HG03378 (cell line): ENCODE measurements around the gene TFCP2L1.
"Not testable (repeated sequence)": the region's sequence is repeated elsewhere in the genome, so short reads cannot be mapped to it uniquely, and the experiment has no call there.

Experiments used
- ATAC-seq: cut with Tn5 transposase; IDR thresholded peaks from one replicate; pipeline ENCODE4 v1.9.1; 2021; ENCODE audit warnings: mild to moderate bottlenecking, moderate library complexity; ENCODE audit not compliant: unreplicated experiment

Gene TFCP2L1

DNA sequence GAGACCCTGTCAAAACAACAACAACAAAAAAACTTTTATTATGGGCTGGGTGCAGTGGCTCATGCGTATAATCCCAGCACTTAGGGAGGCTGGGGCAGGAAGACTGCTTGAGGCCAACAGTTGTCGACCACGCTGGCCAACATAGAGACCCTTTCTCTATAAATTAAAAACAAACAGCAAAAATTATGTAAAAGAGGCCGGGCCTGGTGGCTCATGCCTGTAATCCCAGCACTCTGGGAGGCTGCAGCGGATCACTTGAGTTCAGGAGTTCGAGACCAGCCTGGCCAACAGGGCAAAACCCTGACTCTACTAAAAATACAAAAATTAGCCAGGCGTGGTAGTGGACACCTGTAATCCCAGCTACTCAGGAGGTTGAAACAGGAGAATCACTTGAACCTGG, 15.6 kb downstream of the TFCP2L1 start:
- not testable (repeated sequence) for ATAC-seq

DNA sequence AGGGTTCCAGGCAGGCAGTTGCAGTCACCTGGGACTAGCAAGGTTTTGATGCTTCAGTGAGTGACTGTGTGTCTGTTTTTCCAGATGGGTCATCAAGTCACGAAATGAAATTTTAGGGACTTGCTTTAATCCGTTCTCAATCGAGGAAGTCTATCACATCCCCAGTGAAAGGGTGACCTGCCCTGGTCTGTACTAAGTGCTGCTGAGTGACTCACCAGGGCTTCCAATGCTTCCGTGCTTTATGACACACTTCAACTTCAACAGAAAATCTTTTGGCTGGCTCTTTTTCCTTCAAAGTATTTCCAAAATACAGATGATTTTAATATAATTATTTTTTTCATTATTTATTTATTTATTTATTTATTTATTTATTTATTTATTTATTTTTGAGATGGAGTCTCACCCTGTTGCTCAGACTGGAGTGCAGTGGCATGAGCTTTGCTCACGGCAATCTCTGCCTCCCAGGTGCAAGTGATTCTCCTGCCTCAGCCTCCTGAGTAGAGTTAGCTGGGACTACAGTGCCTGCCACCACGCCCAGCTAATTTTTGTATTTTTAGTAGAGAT, 18.4 kb downstream of the TFCP2L1 start:
- no peak for ATAC-seq

DNA sequence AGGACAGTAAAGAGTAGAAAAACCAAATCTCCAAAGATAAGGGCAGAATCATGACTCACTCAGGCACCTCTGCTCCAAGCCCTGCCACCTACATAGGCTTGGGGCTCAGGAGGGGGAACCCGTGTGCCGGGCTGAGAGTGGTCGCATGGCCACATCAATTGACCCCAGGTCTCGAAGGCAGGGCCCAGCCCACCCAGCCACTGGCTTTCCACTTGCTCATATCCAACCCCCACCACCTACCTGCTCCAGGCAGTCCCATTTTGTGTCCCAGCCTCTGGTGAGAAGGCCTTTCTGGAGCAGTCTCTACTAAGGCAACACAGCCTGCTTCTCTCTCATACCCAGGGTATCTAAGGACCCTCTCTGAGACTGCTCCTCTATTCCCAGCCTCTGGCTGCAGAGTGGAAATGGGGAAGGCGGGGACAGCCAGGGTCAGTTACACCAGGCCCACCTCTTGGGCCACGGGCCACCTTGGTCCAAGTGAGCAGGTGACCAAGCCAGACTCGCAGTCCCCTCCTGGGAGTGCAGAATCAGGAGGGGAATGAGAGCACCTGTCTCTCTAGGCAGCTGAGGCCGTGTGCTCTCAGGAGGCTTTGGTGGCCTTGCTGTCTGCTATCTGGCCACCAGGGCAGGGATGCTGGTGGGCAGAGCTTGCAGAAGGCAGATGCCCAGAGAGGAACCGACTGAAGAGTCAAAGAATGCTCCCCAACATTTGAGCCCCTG, 20.8 kb downstream of the TFCP2L1 start:
- no peak for ATAC-seq

DNA sequence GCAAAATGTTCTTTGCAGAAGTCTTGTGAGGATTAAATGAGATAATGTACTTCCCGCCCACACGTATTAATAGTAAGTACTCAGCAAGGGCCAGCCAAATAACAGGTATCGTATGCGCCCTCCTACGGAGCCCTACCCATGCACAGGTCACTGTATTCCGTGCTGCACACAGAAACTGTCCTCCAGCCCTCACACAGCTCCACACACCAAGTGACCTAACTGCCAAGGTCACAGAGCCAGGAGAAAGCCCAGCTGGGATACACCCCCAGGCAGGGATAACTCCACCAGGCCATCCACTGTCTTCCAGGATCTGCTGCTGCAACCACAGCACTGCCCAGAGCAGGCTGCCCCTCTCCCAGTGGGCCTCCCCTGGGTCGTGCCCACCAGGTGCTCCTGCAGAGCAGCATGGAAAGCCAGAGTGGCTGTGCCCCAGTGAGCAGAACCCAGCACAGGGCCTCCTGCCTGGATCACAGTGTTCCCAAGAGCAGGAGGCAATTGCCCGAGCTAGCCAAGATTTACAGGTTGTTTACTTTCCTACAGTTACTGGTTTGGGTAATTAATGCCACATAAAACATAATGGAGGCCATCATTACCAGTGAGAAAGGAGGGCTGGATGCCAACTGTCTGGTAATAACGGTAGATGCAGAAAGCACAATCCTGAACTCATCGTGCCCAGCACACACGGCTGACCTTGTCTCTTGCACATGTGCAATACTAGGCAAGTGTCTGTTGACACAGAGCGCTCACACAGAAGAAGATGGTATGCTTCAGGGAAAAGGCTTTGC, 24.4 kb downstream of the TFCP2L1 start:
- ATAC-seq, result no peak

DNA sequence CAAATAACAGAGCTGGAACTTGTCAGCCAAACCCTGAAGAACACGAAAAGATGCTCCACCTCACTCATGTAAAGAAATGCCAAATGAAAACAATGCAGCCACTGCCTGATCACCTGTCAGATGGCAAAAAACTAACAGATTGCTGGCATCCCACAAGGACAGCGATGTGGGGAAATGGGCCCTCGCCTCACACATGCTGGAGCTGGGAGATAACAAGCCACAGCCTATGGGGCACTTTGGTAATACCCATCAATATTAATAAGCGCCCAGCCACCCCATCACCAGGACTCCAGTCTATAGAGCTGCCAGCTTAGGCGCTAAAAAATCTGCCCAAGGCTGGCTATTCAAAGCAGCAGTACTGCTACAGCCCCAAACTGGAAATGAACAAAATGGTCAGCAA, 27.0 kb downstream of the TFCP2L1 start:
- no peak for ATAC-seq

DNA sequence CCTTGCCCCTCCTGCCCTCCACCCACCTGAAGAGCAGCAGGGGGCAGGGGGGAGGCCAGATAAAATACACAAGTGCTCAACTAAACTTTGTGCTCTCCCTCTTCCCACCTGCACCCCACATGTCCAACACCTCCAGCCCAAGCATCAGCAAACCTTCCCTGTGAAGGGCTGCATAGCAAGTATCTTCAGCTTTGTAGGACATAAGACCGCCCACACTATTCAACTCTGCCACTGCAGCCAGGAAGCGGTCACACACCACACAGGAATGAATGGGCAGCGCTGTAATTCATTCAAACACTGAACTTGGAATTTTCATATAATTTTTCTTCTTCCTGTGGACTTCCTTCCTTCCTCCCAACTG, 27.5 kb downstream of the TFCP2L1 start:
- ATAC-seq, result no peak

DNA sequence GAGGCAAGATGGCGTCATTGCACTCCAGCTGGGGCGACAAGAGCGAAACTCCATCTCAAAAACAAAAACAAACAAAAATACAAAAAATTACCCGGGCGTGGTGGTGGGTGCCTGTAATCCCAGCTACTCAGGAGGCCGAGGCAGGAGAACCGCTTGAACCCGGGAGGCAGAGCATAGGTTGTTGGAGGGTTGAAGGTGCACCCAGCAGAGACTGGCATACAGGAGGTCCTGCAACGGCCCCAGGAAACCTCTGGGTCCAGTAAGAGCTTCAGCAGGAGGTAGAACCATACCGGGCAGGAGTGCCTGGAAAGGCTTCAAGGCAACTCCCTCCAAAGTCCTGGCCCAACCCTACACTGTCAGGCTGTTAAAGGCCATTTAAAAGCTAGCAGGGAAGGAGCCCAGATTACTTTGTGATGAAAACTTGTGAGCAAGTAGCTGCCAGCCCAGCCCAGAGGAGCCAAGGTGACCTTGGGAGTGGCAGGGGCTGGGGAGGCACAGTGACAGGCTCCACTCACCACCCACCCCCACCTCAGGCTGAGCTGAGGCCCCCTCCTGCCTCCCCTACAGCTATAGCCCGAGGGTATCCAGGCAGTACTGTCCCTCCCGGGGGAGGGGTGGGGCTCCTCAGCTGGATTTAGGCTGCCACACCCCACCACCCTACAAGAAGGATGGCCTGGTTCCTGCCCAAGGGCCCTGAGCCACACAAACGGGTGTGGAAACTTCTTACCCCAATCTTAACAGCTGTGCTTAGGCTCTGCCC, 28.1 kb downstream of the TFCP2L1 start:
- ATAC-seq, result no peak

DNA sequence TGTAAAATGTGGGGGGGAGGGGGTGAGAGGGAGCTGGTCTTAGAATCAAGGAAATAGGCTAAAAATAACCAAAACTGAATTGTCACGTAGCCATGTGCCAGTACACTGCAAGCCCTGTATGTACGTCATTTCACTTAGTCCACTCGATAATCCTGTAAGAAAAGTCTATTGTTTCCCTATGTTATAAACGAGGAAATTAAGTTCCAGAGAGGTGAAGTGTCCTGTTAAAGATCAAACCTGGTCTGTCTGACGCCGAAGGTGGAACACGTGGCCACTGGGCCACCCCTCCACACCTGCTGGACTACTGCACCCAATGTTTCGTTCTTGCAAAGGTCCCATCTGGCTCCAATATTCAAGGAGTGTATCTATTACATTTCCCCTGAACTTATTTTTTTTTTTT, 29.6 kb downstream of the TFCP2L1 start:
- ATAC-seq, result no peak

DNA sequence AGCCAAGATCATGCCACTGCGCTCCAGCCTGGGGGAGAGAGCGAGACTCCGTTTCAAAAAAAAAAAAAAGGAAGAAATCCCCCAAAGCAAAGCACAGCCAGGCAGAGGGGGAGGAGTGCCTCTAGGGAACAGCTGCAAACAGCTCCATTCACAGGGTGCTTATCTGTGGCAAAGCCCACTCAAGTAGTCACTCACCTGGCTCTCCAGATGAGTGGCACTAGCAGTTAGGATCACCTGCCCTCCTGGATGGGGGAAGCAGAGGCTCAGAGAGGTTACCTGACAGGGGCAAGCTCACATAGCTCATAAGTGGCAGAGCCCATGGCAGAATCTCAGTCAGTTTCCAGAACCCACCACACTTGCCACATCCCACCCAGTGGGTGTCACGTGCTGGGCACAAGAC, 30.3 kb downstream of the TFCP2L1 start:
- no peak for ATAC-seq

DNA sequence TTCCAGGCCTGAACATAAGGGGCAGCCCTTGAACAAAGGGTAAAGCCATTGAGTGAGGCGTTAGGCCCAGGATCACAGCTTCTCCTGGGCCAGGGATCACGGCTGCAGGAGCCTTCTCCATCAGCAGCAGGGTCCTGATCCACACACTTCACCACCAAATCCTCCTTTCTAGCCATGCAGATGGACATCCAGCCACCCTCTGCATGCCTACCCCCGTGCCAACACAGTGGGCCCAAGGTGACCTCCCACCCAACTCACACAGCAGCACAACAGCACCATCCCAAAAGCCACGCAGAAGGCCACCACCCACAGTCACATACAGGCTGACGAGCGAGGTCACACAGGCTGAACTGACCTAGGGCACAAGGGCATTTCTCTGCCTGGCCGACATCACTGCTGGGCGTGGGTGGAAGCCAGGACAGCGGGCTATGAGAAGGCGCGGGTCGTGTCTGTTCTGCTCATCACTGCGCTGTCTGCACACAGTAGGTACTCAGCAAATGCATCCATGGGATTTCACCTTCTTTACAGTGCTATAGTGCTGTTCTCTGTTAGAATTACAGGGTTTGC, 31.2 kb downstream of the TFCP2L1 start:
- ATAC-seq, result no peak

DNA sequence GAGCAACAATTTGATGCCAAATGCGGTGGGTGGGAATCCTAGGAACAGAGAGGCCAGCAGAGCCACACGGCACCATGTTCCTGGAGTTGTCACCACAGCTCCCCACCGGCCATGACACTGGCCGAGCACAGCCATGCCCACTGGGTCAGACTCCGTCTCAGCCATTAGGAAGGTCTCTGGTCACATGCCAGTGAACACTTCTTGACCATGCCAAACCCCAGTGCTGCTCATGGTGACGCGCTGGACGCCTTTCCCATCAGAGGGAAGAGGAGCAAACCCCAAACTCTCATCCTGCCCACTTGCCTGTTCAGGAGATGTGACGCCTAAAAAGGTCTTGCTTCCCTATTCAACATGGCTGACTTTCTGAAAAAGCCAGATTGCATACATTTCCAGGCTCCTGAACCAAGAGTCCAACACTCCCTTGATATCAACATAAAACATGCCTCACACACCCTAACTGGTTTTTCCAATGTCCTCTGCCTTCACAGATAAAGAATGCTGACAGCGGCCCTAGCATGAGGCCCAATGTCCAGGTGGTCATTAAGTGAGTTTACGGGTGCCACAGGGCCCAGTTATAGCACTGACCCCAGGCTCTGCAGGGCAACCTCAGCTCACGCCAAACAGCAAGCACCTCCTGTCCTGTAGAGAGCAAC, 31.9 kb downstream of the TFCP2L1 start:
- ATAC-seq, result no peak

DNA sequence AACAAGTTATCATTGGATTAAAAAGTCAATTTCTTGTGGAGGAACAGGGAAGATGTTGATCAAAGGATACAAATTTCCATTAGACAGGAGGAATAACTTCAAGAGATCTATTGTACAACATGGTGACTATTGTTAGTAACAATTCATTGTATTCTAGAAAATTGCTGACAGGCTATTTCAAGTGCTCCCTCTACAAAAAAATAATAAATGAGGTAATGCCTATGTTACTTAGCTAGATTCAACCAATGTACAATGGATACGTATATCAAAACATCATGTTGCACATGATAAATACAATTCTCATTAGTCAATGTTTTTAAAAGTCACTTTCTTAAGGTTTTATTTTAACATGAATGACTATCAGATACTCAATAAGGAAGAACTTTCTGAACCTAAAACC, 33.5 kb downstream of the TFCP2L1 start:
- ATAC-seq, result no peak

DNA sequence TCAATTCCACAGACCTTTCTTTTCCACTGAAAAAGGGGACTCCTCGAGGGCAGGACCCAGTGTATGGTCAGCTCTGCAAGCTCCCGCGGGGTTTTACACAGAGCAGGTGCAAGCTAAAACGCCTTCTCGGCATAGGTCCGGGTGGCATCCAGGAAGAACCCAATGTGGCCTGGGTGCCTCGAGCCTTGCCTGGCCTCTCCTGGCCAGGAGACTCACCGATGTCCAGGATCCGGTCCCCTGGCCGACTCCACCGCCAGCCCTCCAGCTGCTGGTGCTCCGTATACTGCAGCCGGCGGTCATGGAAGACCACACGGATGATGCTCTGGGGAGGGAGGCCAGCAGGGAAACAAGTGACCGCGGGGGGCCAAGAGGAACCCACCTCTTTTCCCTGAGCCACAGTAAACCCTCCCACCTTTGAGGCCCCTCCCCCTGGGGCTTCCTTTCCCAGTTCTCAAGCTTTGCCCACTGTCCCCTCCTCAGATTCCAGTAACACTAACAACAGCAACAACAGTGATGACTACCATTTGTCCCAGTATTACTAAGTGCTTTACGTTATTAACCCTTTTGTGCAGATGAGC, 36.1 kb downstream of the TFCP2L1 start:
- ATAC-seq, result no peak

DNA sequence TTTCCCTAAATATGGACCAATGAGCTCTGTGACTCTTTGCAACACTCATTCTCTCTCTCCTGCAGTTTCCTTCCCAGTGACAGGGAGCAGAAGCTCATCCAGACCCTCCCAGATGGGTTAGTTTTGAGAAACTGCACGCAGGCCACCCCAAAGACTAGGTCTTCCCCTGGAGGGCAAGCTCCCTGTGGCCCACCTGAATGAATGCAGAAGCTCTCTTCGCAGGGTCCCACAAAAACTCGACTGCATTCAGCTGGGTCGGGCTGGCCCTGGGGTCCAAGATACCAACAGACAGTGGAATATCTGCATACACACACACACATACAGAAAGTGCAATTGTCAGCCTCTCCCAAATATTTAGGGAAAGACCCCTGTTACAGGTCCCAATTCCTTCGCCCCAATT, 37.0 kb downstream of the TFCP2L1 start:
- no peak for ATAC-seq

DNA sequence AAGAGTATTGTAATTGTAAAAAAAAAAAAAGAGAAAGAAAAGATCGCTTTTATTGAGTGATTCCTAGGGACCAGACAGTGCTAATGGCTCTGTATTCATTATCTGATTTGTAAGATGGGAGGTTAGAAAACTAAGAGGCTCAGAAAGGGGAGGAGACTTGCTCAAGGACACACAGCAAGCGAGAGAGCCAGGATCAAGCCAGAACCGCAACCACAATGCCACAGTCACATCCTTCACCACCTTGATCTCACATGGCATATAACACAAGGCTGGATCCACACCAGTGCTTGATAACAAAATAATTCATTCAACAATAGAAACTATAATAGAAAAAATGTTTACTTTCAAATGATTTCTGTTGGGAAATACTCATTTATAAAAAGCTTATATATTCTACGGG, 37.5 kb downstream of the TFCP2L1 start:
- no peak for ATAC-seq

DNA sequence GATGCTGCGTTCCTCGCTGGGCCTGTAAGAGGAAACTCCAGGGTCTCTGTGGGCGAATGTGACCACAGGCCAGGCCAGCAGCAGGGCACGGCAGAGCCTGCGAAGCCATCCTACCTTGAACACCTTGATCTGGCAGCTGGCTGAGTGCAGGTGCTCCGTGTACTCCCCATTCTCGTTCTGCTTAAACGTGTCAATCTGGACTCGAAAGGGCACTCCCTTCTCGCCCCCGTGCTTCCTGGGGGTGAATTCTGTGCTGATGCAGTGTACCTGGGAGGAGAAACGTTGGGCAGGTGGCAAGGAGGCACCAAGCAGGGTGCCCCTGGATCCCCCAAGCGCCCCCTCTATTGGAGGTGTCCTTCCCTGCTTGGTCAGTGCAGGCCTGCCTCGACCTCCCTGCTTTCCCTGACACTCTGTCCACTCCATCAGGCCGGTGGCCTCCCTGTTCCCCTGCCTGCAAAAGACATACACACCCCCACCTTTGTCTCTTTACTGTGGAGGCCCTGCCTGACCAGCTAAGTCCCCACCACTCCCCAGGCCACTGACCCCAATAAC, 38.2 kb downstream of the TFCP2L1 start:
- no peak for ATAC-seq

DNA sequence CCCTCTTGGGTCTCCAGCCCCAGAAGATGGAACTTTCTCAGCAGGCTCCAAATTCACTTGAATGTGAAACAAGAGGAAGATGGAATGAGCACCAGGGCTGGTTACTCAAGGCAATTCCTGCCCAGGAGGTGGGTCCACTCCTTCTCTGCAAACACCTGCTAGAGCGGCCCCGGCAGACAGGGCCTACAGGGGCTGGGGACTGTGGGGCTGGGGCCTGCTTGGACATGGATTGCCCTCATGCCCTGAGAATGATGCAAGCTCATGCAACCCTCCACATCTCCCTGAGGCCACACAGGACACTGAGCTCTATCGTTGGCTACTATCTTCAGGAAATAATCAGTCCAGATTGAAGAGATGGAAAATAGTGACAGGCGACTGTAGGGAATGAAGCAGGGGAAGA, 39.1 kb downstream of the TFCP2L1 start:
- ATAC-seq, result no peak

DNA sequence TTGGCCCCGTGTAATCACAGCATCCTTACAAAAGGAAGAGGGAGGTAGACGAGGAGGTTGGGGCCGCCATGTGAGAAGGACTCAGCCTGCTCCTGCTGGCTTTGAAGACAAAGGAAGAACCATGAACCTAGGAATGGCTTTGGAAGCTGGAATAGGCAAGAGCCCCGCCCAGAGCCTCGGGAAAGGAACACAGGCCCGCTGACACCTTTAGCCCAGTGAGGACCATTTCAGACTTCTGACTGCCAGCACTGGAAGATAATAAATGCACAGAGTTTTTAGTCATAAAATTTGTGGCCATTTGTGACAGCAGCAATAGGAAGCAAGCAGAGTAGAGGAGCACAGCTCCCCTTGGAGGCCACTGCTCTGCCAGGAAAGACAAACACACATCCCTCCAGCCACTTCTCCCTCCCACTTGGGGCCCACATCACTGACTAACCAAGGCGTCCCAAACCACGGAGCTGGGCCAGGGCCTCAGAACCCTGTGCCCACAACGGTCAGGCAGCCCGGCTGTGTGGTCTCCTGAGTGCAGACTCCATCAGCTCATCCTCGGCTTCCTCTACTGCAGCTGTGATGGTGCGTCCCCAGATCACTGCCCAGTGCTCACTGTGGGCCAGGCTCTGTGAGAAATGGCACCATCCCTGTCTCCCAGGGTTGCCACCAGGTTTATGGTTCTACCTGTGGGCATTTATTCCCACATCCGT, 39.7 kb downstream of the TFCP2L1 start:
- no peak for ATAC-seq

DNA sequence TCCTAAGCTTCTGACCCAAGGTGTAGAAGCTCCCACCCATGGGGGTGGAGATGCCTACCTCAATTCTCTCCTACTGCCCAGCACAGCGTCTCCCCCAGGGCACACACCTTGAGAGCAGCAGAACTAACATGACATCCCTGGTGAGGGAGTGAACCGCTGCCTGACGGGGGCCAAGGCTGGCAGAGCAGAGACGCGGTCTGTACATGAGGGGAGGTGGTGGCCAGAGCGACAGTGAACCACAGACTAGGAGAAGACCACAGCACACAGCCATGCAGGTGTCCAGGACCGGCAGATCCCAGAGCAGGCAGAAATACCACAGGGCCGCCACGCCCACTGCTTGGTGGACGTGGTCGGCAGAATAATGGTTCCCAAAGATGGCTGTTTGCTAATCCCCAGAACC, 40.4 kb downstream of the TFCP2L1 start:
- ATAC-seq, result no peak
